H9 (cell line): ENCODE results near the gene EVC. TPM values are rescaled to one million over a fixed set of nuclear protein-coding genes. Genes with fewer than 3 reads are reported as not detected.

Experiments used
- DNase-seq: peaks from one replicate; pipeline ENCODE4 v3.0.0-alpha.2; 2017
- H2AFZ ChIP-seq: one replicate; pipeline ENCODE4 v1.6.1; 2013; ENCODE audit warnings: mild to moderate bottlenecking, low read length, control low read depth, moderate library complexity
- H2AK5ac ChIP-seq: 2 replicates; pipeline ENCODE4 v1.6.1; 2013; ENCODE audit warnings: low read length, control low read depth, mixed read lengths; ENCODE audit not compliant: insufficient read length
- H2BK120ac ChIP-seq: one replicate; pipeline ENCODE4 v1.6.1; 2013; ENCODE audit warnings: low read depth, mild to moderate bottlenecking, low read length, control low read depth, inconsistent platforms; ENCODE audit not compliant: poor library complexity, severe bottlenecking
- H2BK12ac ChIP-seq: 2 replicates; pipeline ENCODE4 v1.6.1; 2013; ENCODE audit warnings: low read length, control low read depth, mixed read lengths, low read depth; ENCODE audit not compliant: insufficient read length
- H2BK15ac ChIP-seq: 2 replicates; pipeline ENCODE4 v1.6.1; 2013; ENCODE audit warnings: low read depth, low read length, control low read depth
- H2BK20ac ChIP-seq: one replicate; pipeline ENCODE4 v1.6.1; 2013; ENCODE audit warnings: low read depth, mild to moderate bottlenecking, low read length, control low read depth, inconsistent platforms; ENCODE audit not compliant: poor library complexity, severe bottlenecking
- H2BK5ac ChIP-seq: 2 replicates; pipeline ENCODE4 v1.6.1; 2013; ENCODE audit warnings: low read length, control low read depth, mixed read lengths; ENCODE audit not compliant: insufficient read length
- H3K14ac ChIP-seq: 2 replicates; pipeline ENCODE4 v1.6.1; 2013; ENCODE audit warnings: low read length, control low read depth; ENCODE audit not compliant: insufficient read depth
- H3K18ac ChIP-seq: 2 replicates; pipeline ENCODE4 v1.6.1; 2013; ENCODE audit warnings: low read depth, mild to moderate bottlenecking, mixed read lengths, low read length, control low read depth; ENCODE audit not compliant: insufficient read length
- H3K23ac ChIP-seq: 2 replicates; pipeline ENCODE4 v1.6.1; 2013; ENCODE audit warnings: low read length, control low read depth, mixed read lengths, low read depth; ENCODE audit not compliant: insufficient read length
- H3K23me2 ChIP-seq: 2 replicates; pipeline ENCODE4 v1.6.1; 2013; ENCODE audit warnings: low read depth, mild to moderate bottlenecking, mixed read lengths, low read length, control low read depth; ENCODE audit not compliant: insufficient read length, poor library complexity, severe bottlenecking
- H3K27ac ChIP-seq: 2 replicates; pipeline ENCODE4 v1.5.1; 2013; ENCODE audit warnings: low read length, control low read depth, mixed read lengths, low read depth; ENCODE audit not compliant: insufficient read length
- H3K27me3 ChIP-seq: 2 replicates; pipeline ENCODE4 v1.6.1; 2013; ENCODE audit warnings: low read length, control low read depth, inconsistent platforms; ENCODE audit not compliant: insufficient read depth
- H3K4ac ChIP-seq: 2 replicates; pipeline ENCODE4 v1.6.1; 2013; ENCODE audit warnings: low read depth, mild to moderate bottlenecking, control low read depth, inconsistent platforms, low read length, moderate library complexity
- H3K4me1 ChIP-seq: 2 replicates; pipeline ENCODE4 v1.6.1; 2013; ENCODE audit warnings: low read length, control low read depth, inconsistent platforms; ENCODE audit not compliant: insufficient read depth
- H3K4me2 ChIP-seq: 2 replicates; pipeline ENCODE4 v1.6.1; 2013; ENCODE audit warnings: low read length, control low read depth, mixed read lengths; ENCODE audit not compliant: insufficient read length, insufficient read depth
- H3K56ac ChIP-seq: 2 replicates; pipeline ENCODE4 v1.6.1; 2013; ENCODE audit warnings: low read depth, mild to moderate bottlenecking, mixed read lengths, low read length, control low read depth; ENCODE audit not compliant: insufficient read length
- H3K79me1 ChIP-seq: 2 replicates; pipeline ENCODE4 v1.6.1; 2013; ENCODE audit warnings: low read depth, mild to moderate bottlenecking, moderate library complexity, low read length, control low read depth, inconsistent platforms; ENCODE audit not compliant: insufficient read depth, poor library complexity, severe bottlenecking
- H3K79me2 ChIP-seq: 2 replicates; pipeline ENCODE4 v1.6.1; 2013; ENCODE audit warnings: low read length, control low read depth, inconsistent platforms; ENCODE audit not compliant: insufficient read depth
- H3K9ac ChIP-seq: 2 replicates; pipeline ENCODE4 v1.6.1; 2013; ENCODE audit warnings: low read length, control low read depth, mixed read lengths; ENCODE audit not compliant: insufficient read length; ENCODE audit errors: extremely low read depth
- H3K9me3 ChIP-seq: one replicate; pipeline ENCODE4 v1.6.1; 2013; ENCODE audit warnings: low read depth, low read length, inconsistent platforms; ENCODE audit not compliant: control insufficient read depth
- H3T11ph ChIP-seq: one replicate; pipeline ENCODE4 v1.6.1; 2013; ENCODE audit warnings: mild to moderate bottlenecking, low read length, control low read depth, inconsistent platforms
- H4K20me1 ChIP-seq: one replicate; pipeline ENCODE4 v1.6.1; 2013; ENCODE audit not compliant: control insufficient read depth, insufficient read length, insufficient read depth
- H4K5ac ChIP-seq: 2 replicates; pipeline ENCODE4 v1.6.1; 2013; ENCODE audit warnings: low read depth, mild to moderate bottlenecking, mixed read lengths, low read length, control low read depth; ENCODE audit not compliant: insufficient read length
- H4K8ac ChIP-seq: replicated peaks from 2 replicates; pipeline ENCODE4 v1.6.1; 2013; ENCODE audit warnings: low read length, control low read depth, mixed read lengths, low read depth; ENCODE audit not compliant: insufficient read length
- H4K91ac ChIP-seq: 2 replicates; pipeline ENCODE4 v1.6.1; 2013; ENCODE audit warnings: low read depth, mild to moderate bottlenecking, moderate library complexity, mixed read lengths, low read length, control low read depth; ENCODE audit not compliant: insufficient read length
- H3K27ac Mint-ChIP-seq, 3 experiments: 2 replicates in 2 of 3; 3 replicates in 1 of 3; pipeline ENCODE4 v1.8.0; 2020 to 2021; ENCODE audit warnings: mixed read lengths in 3 of 3, mild to moderate bottlenecking in 1 of 3, moderate library complexity in 1 of 3
- H3K27me3 Mint-ChIP-seq: 2 replicates; pipeline ENCODE4 v1.8.0; 2021; ENCODE audit warnings: low read depth, mild to moderate bottlenecking, moderate library complexity, mixed read lengths
- H3K36me3 Mint-ChIP-seq, 3 experiments: 2 replicates in 2 of 3; 3 replicates in 1 of 3; pipeline ENCODE4 v1.8.0; 2020 to 2021; ENCODE audit warnings: low read depth in 3 of 3, mixed read lengths in 3 of 3; ENCODE audit not compliant: insufficient read depth in 1 of 3
- H3K4me1 Mint-ChIP-seq, 2 experiments: 2 replicates each; pipeline ENCODE4 v1.8.0; 2020; ENCODE audit warnings: mixed read lengths in 2 of 2
- H3K4me3 Mint-ChIP-seq, 2 experiments: 2 replicates in 1 of 2; 3 replicates in 1 of 2; pipeline ENCODE4 v1.8.0; 2020 to 2021; ENCODE audit warnings: mild to moderate bottlenecking in 2 of 2, mixed read lengths in 2 of 2, moderate library complexity in 1 of 2
- H3K9me3 Mint-ChIP-seq, 2 experiments: 2 replicates in 1 of 2; 3 replicates in 1 of 2; pipeline ENCODE4 v1.8.0; 2020; ENCODE audit warnings: mild to moderate bottlenecking in 2 of 2, mixed read lengths in 2 of 2, moderate library complexity in 1 of 2
- CTCF ChIP-seq: fragments of 200-600 bp; sonication (generic); conservative IDR thresholded peaks from 3 replicates; pipeline ENCODE4 v1.8.0; 2021; ENCODE audit warnings: antibody characterized with exemption, mild to moderate bottlenecking
- WGBS: extraction: QIAGEN DNeasy Blood & Tissue Kit; methylation state at CpG from one replicate; pipeline ENCODE4 v1.1.7; 2013; ENCODE audit warnings: missing lambda C conversion rate, low lambda C conversion rate, mixed read lengths; ENCODE audit not compliant: insufficient read length; ENCODE audit errors: extremely low coverage; 5-methylcytosine and 5-hydroxymethylcytosine counted together
- total RNA-seq: library from RNA; stranded (reverse); gene quantifications from 2 replicates; pipeline ENCODE4 v1.2.1, GENCODE V29; 2021

Gene EVC
- total RNA-seq, 1 experiment from 2014 or later, result 10.1 TPM

GRCh38 chr4:5812506-5813229, 101.7 kb downstream of the EVC start:
- Histone ChIP-seq H3K27me3 (no peaks in the 10 kb centered on the region), H4K5ac (no peak overlapping the region), H3K23me2 (no peaks in the 10 kb centered on the region), H3K9ac (no peak overlapping the region), H3K9me3 (no peaks in the 10 kb centered on the region), H2BK20ac (no peak overlapping the region), H2BK5ac (no peak overlapping the region), H3K79me1 (no peaks in the 10 kb centered on the region), H4K8ac (no peak overlapping the region), H4K20me1 (no peaks in the 10 kb centered on the region), H3K4me1 (no peaks in the 10 kb centered on the region), H3K56ac (no peak overlapping the region), H2BK15ac (no peak overlapping the region), H3K4me2 (no peak overlapping the region), H2BK120ac (no peak overlapping the region), H2AK5ac (no peak overlapping the region), H2BK12ac (no peak overlapping the region), H3K18ac (no peak overlapping the region), H2AFZ (no peak overlapping the region), H3K27ac (no peak overlapping the region), H3T11ph (no peak overlapping the region), H3K14ac (no peak overlapping the region), H4K91ac (no peak overlapping the region), H3K4ac (no peak overlapping the region), H3K23ac (no peak overlapping the region), H3K79me2 (no peaks in the 10 kb centered on the region)
- WGBS, result no CpG with 5 or more reads among the region's 9 CpGs
- peaks cover 3 to 6% of the 10 kb centered on the region in 2 experiments; a peak in 1 of 4 replicates for H3K4me1 Mint-ChIP-seq
- peak; percentile 84 for TF ChIP-seq CTCF
- 0 out of 7 replicates have a peak overlapping the region, but pooled peaks of 1 of the 3 experiments have one; percentile 49 for H3K27ac Mint-ChIP-seq
- no peaks in the 10 kb centered on the region for H3K9me3 Mint-ChIP-seq
- no peak for DNase-seq
- no peaks in the 10 kb centered on the region for H3K27me3 Mint-ChIP-seq
- peaks cover 38 to 59% (median 54%) of the 10 kb centered on the region in 3 experiments for H3K36me3 Mint-ChIP-seq
- H3K4me3 Mint-ChIP-seq, result no peak overlapping the region
